ENCODE measurements around the gene CHAC1. TPM values are rescaled to one million over a fixed set of nuclear protein-coding genes. Genes with fewer than 3 reads are reported as not detected.

CHAC1 gene
- total RNA-seq, 1 experiment from 2014 or later, result 49.4 TPM

GRCh38 chr15:40978562-40978961, 25.3 kb downstream of the CHAC1 start:
- intact Hi-C loops (cut with micrococcal nuclease), result no loop called here
- no peak for TF ChIP-seq CTCF (IDR thresholded peaks at IDR 0.05; ENCODE audit: unreplicated experiment)
- no peaks in the 10 kb centered on the region for H3K9me3 Mint-ChIP-seq (ENCODE audit: unreplicated experiment)
- no peaks in the 10 kb centered on the region for H3K4me1 Mint-ChIP-seq (ENCODE audit: insufficient read depth, unreplicated experiment)
- no peak overlapping the region for H3K27ac Mint-ChIP-seq (ENCODE audit: low read depth, unreplicated experiment)
- ChIA-PET POLR2A (interaction anchor here (1.1 kb wide), 1 partner anchor 14 kb away, joined by 4 read pairs; no protein-coding TSS in a partner anchor), CTCF (interaction anchor here (0.7 to 1.0 kb wide), 2 partner anchors 23 to 37 kb away, joined by 3 to 5 read pairs; no protein-coding TSS in a partner anchor)
- no TSS peak for BruUV-seq (replicated peaks)
- no peak for DNase-seq (ENCODE audit: unreplicated experiment)
- H3K36me3 Mint-ChIP-seq (ENCODE audit: insufficient read depth, unreplicated experiment), result peaks cover 85% of the 10 kb centered on the region
- H3K27me3 Mint-ChIP-seq (ENCODE audit: insufficient read depth, unreplicated experiment), result no peaks in the 10 kb centered on the region
- no peak overlapping the region for H3K4me3 Mint-ChIP-seq (ENCODE audit: unreplicated experiment)

GRCh38 chr15:40981186-40981585, 27.9 kb downstream of the CHAC1 start:
- no peak overlapping the region for H3K27ac Mint-ChIP-seq (ENCODE audit: low read depth, unreplicated experiment)
- POLR2A ChIA-PET, result no interaction called here
- no TSS peak for BruUV-seq (replicated peaks)
- TF ChIP-seq CTCF (IDR thresholded peaks at IDR 0.05; ENCODE audit: unreplicated experiment), result no peak
- intact Hi-C loops (cut with micrococcal nuclease), result no loop called here
- H3K4me3 Mint-ChIP-seq (ENCODE audit: unreplicated experiment), result no peak overlapping the region
- CTCF ChIA-PET, result interaction anchor here (0.6 to 1.5 kb wide), 2 partner anchors 25 to 40 kb away, joined by 4 read pairs; no protein-coding TSS in a partner anchor
- no peak for DNase-seq (ENCODE audit: unreplicated experiment)
- no peaks in the 10 kb centered on the region for H3K27me3 Mint-ChIP-seq (ENCODE audit: insufficient read depth, unreplicated experiment)
- H3K36me3 Mint-ChIP-seq (ENCODE audit: insufficient read depth, unreplicated experiment), result peaks cover 96% of the 10 kb centered on the region
- no peaks in the 10 kb centered on the region for H3K9me3 Mint-ChIP-seq (ENCODE audit: unreplicated experiment)
- H3K4me1 Mint-ChIP-seq (ENCODE audit: insufficient read depth, unreplicated experiment), result no peaks in the 10 kb centered on the region

- no peak for DNase-seq (ENCODE audit: unreplicated experiment)
- H3K4me3 Mint-ChIP-seq (ENCODE audit: unreplicated experiment), result no peak overlapping the region
- H3K9me3 Mint-ChIP-seq (ENCODE audit: unreplicated experiment), result no peaks in the 10 kb centered on the region
- ChIA-PET CTCF (interaction anchor here (0.6 to 2.1 kb wide), 5 partner anchors 9 to 203 kb away, joined by 3 to 8 read pairs (median 4); no protein-coding TSS in a partner anchor), POLR2A (interaction anchor here (1.1 to 1.7 kb wide), 2 partner anchors 9 to 54 kb away, joined by 3 read pairs; partner anchors contain the start of gene DLL4)
- intact Hi-C loops (cut with micrococcal nuclease), result no loop called here
- H3K27me3 Mint-ChIP-seq (ENCODE audit: insufficient read depth, unreplicated experiment), result no peaks in the 10 kb centered on the region
- BruUV-seq (replicated peaks), result no TSS peak
- H3K27ac Mint-ChIP-seq (ENCODE audit: low read depth, unreplicated experiment), result no peak overlapping the region
- peaks cover 98% of the 10 kb centered on the region for H3K36me3 Mint-ChIP-seq (ENCODE audit: insufficient read depth, unreplicated experiment)
- no peak for TF ChIP-seq CTCF (IDR thresholded peaks at IDR 0.05; ENCODE audit: unreplicated experiment)
- no peaks in the 10 kb centered on the region for H3K4me1 Mint-ChIP-seq (ENCODE audit: insufficient read depth, unreplicated experiment)
These were observed 29.6 kb downstream of the CHAC1 start for GRCh38 chr15:40982855-40983254.

GRCh38 chr15:40984406-40984805, 31.1 kb downstream of the CHAC1 start:
- ChIA-PET CTCF (interaction anchor here (1.2 to 2.1 kb wide), 2 partner anchors 42 to 81 kb away, joined by 3 to 8 read pairs; no protein-coding TSS in a partner anchor), POLR2A (interaction anchor here (0.6 kb wide), 1 partner anchor 165 kb away, joined by 4 read pairs; no protein-coding TSS in a partner anchor)
- Mint-ChIP-seq H3K27me3 (ENCODE audit: insufficient read depth, unreplicated experiment) (no peaks in the 10 kb centered on the region), H3K4me3 (ENCODE audit: unreplicated experiment) (no peak overlapping the region), H3K4me1 (ENCODE audit: insufficient read depth, unreplicated experiment) (no peaks in the 10 kb centered on the region), H3K36me3 (ENCODE audit: insufficient read depth, unreplicated experiment) (peaks cover 82% of the 10 kb centered on the region), H3K9me3 (ENCODE audit: unreplicated experiment) (no peaks in the 10 kb centered on the region), H3K27ac (ENCODE audit: low read depth, unreplicated experiment) (no peak overlapping the region)
- TF ChIP-seq CTCF (IDR thresholded peaks at IDR 0.05; ENCODE audit: unreplicated experiment), result no peak
- no peak for DNase-seq (ENCODE audit: unreplicated experiment)
- no TSS peak for BruUV-seq (replicated peaks)
- intact Hi-C loops (cut with micrococcal nuclease), result no loop called here

All from MCF 10A (cell line).